NCI-H510A (cell line): ENCODE results near the gene ATG16L1.

Experiments used
- DNase-seq: peaks from one replicate; lab custom pipeline; 2025; lab: John Stamatoyannopoulos, UW

ATG16L1 gene

GRCh38 chr2:233260661-233261060 lies 9.2 kb downstream of the ATG16L1 start:
- no peak for DNase-seq

DNA sequence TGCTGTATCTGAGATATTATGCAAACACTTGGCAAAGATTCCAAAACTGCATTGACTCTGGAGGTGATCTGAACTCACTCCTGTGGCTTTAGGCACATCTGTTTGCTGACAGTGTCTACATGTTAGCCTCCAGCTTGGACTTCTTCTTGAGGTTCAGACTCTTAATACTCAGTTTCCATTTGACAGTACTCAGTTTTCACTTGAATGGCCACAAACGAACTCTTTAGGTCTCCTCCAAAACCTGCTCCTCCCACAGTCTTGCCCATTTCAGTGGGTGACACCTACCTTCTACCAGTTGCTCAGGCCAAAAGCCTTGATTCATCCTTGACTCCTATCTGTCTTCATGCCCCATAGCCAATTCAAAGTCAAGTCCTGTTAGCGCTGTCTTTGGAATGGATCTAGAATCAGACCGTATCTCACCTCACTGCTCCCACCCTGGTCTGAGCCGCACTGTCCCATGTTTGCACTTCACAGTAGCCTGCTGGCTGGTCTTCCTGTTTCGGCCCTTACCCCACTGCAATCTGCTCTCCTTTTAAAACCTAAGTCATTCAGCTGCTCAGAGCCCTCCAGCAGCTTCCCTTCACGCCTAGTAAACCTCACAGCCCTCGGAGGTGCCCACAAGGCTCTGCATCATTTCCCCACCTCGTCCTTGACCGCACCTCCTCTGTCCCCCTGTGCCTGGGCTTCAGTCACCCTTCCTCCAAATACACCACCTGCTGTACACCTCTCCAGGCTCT lies 10.5 kb downstream of the ATG16L1 start:
- no peak for DNase-seq

GRCh38 chr2:233262562-233262961 lies 11.1 kb downstream of the ATG16L1 start:
- DNase-seq: no peak

DNA sequence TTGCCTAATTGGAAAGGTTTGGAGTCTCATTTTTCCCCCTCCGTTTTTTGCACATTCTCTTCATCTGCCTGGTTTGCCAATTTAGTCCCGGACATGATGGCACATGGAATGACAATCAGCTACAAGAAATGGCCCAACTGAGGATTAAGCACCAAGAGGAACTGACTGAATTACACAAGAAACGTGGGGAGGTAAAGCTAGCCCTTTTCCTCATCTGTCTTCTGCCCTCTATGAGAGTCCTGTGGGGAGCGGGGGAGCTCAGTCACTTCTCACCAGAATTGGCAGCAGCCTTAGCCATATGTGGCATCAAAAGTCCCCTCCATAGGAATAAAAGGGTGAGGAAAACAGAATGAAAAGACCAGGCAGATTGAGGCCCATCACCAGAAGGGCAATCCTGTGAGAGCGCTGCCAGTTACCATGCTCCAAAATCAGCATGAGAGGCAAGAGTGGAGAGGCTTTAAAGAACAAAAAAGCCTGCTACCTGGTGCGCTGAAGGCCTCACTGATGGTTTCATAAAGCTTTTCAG lies 11.6 kb downstream of the ATG16L1 start:
- DNase-seq: no peak

- DNase-seq: no peak
Observed at GRCh38 chr2:233264667-233265066, 13.2 kb downstream of the ATG16L1 start.

GRCh38 chr2:233265899-233266431 lies 14.5 kb downstream of the ATG16L1 start:
- no peak for DNase-seq

DNA sequence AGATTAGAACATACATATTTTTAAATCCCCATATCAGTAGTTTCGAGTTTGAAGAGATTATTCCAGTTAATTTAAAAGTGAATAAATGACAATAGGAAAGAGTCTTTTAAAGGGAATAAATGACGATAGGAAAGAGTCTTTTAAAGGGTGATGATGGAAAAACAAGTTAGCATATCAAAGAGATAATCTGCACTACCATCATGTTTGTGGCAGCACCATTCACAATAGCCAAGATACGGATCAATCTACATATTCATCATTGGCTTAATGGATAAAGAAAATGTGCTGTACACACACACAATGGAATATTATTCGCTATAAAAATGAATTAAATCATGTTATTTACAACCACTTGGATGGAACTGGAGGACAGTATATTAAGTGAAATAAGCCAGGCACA lies 15.0 kb downstream of the ATG16L1 start:
- no peak for DNase-seq

DNA sequence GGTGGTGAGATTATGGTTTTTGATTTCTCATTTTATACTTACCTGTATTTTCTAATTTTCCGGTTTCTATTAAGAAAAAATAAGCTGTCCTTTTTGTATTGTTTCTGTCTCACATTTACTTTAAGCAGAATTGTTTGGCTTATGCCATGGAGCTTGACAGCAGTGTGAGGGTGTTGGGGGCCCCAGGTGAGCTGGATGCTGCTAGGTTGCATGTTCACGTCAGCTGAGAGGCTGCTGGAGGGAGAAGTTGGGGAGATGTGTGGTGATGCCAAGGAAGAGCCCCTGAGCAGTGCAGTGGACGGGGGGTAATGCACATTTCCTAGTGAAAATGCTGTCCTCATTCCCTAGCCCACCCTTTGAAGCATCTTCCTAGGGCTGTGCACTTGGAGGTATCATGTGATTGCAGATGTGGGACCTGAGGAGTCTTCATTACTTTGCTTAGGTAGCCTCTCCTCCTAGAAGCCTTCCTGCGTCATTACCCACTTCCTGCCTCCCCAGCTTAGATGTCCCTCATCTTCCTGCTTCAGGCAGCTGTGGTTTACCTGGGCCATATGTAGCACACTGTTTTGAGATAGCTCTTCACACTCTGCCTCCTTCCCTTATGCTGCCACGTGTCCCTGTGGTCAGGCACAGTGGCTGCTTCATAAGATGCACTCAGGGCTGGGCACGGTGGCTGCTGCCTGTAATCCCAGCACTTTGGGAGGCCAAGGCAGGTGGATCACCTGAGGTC lies 16.2 kb downstream of the ATG16L1 start:
- DNase-seq: no peak

GRCh38 chr2:233270366-233270765 lies 18.9 kb downstream of the ATG16L1 start:
- DNase-seq: no peak

DNA sequence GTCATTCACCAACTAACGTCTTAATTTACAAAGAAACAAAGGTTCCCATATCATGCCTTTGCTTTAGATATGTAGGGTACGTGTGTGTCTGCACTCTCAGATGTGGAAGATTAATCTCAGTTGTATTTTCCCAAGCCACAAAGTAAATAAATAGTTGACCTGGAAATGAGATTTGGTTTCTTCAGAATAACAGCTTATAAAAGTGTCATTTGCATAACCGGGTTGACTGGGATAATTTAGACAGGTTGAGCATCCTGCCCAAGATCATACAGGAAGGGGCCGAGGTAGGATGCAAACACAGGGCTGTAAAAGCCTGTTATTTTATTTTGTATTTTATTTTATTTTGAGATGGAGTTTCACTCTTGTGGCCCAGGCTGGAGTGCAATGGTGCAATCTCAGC lies 19.5 kb downstream of the ATG16L1 start:
- DNase-seq: no peak

DNA sequence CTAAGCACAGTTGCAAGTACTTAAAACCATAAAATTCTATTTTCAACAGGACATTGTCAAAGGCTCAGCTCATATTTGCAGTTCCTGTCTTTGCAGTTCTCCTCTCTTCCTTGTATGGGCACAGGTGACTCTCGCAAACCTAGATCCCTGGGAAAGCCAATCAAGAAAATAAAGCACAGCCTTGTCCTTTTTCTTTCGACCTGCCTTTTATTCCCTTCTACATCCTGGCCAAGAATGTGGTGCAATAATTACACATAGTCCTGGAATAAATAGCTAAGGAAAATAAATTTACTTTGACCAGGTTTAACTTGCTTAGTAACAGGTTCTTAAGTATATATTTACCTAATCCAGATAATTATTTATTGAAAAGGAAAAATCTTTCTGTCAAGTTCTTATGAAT lies 20.2 kb downstream of the ATG16L1 start:
- no peak for DNase-seq

- no peak for DNase-seq
Observed at GRCh38 chr2:233273120-233273519, 21.6 kb downstream of the ATG16L1 start.

DNA sequence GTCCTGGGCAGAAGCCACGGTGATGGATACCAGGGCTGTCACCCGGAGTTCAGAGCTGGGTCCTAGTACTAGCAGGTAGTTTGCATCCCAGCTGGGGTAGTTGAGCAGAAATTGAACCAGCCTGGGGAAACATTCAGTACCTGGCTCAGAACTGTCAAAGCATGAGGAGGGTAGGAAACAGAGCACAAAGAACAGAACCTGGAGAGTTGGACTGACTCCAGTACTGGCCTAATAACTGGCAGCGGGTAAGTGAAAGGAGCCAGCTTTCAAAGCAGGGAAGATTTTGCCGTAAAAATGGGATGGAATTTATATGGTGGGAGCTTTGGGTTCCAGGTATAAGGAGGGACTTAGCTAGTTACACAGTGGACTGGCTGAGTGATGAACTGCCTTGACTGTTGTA lies 23.8 kb downstream of the ATG16L1 start:
- no peak for DNase-seq

DNA sequence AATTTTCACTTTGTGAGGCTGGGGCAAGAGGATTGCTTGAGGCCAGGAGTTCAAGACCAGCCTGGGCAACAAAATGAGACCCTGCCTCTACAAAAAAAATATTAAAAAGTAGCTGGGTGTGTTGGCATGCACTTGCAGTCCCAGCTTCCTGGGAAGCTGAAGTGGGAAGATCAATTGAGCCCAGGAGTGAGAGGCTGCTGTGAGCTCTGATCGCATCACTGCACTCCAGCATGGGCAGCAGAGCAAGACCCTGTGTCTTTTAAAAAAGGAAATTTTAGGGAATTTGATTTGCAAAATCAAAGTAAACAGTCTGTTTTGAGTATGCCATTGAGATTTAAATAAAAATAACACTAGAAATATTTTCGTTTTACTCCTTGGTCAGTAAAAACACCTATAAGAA lies 27.4 kb downstream of the ATG16L1 start:
- DNase-seq: no peak

GRCh38 chr2:233280114-233280693 lies 28.7 kb downstream of the ATG16L1 start:
- DNase-seq: no peak

DNA sequence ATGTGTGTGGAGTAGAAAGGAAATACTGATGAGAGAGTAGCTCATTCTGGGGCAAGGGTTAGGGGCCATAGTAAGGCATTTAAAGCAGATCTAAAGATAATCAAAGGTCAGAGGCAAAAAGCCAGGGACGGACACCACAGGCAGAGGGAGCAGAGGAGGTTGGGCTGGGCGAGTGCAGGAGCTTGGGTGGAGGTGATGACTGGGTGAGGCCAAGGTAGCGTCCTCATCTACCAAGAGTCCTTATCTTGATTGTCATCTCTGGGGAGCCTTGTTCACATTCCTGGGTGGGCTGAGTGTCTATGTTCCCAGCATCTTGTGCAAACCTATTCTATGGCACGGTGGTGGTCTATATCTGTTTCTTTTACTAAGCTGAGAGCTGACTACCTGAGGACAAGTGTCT lies 30.1 kb downstream of the ATG16L1 start:
- DNase-seq: no peak

- no peak for DNase-seq
Observed at GRCh38 chr2:233281992-233282603, 30.6 kb downstream of the ATG16L1 start.

- DNase-seq: no peak
Observed at GRCh38 chr2:233285921-233286320, 34.4 kb downstream of the ATG16L1 start.

DNA sequence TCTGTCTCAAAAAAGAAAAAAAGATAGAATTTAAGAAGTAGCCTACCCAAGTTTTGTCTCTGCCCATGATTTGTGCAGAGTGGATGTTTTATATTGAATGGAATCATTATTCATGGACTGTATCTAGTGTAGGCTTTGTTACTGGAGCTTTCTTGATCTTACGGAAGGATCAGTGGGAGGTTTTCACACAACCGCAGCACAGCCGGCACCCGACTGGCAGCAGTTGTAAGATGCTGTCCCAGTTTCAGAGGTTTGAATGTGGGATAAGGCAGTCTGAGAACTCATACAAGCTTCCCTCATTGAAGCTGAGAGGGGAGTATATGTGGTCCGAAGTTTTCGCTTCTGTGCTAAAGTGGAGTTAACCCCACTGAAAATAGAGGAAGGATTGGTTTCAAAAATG lies 36.4 kb downstream of the ATG16L1 start:
- DNase-seq: no peak

GRCh38 chr2:233288663-233289062 lies 37.2 kb downstream of the ATG16L1 start:
- DNase-seq: no peak

DNA sequence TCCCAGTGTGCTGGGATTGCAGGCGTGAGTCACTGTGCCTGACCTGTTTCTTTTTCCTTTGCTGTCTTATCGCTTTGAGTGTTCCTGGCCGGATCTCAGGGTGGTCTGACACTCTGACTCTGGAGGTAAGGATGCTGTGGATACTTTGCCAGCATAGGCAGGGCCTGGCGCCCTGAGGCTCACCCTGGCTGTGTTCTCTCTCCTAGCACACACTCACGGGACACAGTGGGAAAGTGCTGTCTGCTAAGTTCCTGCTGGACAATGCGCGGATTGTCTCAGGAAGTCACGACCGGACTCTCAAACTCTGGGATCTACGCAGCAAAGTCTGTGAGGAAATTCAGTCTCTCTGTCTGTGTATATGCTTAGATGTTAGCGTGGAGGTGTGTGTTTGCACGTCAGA lies 38.2 kb downstream of the ATG16L1 start:
- DNase-seq: no peak
